GM23338 (cell line): Measurements from ENCODE around the gene FTO. TPM values are rescaled to one million over a fixed set of nuclear protein-coding genes. Genes with fewer than 3 reads are reported as not detected.

Experiments used
- ATAC-seq: fragments of 200-7000 bp; cut with Tn5 transposase; 3 replicates; pipeline ENCODE4 v1.9.1; 2020
- DNase-seq: peaks from one replicate; pipeline ENCODE4 v3.0.0-alpha.2; 2015; ENCODE audit warnings: low spot score
- H2AFZ ChIP-seq: fragments of 200-600 bp; sonication (generic); 2 replicates; pipeline ENCODE4 v1.8.0; 2016; ENCODE audit warnings: antibody characterized with exemption, mild to moderate bottlenecking, moderate library complexity
- H3F3A ChIP-seq: fragments of 200-600 bp; sonication (generic); replicated peaks from 2 replicates; pipeline ENCODE4 v1.8.0; 2017; ENCODE audit warnings: antibody characterized with exemption, mixed run types, low read depth
- H3K27ac ChIP-seq: fragments of 200-600 bp; sonication (generic); 2 replicates; pipeline ENCODE4 v1.6.1; 2016; ENCODE audit warnings: low read depth
- H3K27me3 ChIP-seq: fragments of 200-600 bp; sonication (generic); 2 replicates; pipeline ENCODE4 v1.8.0; 2016; ENCODE audit warnings: mild to moderate bottlenecking, mixed run types, moderate library complexity; ENCODE audit not compliant: insufficient read depth
- H3K36me3 ChIP-seq: fragments of 200-600 bp; sonication (generic); 2 replicates; pipeline ENCODE4 v1.8.0; 2016; ENCODE audit warnings: mild to moderate bottlenecking; ENCODE audit not compliant: insufficient read depth
- H3K4me1 ChIP-seq: fragments of 200-600 bp; sonication (generic); 2 replicates; pipeline ENCODE4 v1.8.0; 2016; ENCODE audit warnings: mild to moderate bottlenecking, moderate library complexity; ENCODE audit not compliant: insufficient read depth
- H3K4me2 ChIP-seq: fragments of 200-600 bp; sonication (generic); 2 replicates; pipeline ENCODE4 v1.7.1; 2017; ENCODE audit warnings: mixed run types
- H3K4me3 ChIP-seq: fragments of 200-600 bp; sonication (generic); 2 replicates; pipeline ENCODE4 v1.6.1; 2016; ENCODE audit warnings: mixed run types
- H3K79me2 ChIP-seq: fragments of 200-600 bp; sonication (generic); replicated peaks from 2 replicates; pipeline ENCODE4 v1.8.0; 2017; ENCODE audit warnings: mild to moderate bottlenecking; ENCODE audit not compliant: insufficient read depth
- H3K9me2 ChIP-seq: fragments of 200-600 bp; sonication (generic); 2 replicates; pipeline ENCODE4 v1.8.0; 2017; ENCODE audit not compliant: insufficient read depth
- H4K20me1 ChIP-seq: fragments of 200-600 bp; sonication (generic); replicated peaks from 2 replicates; pipeline ENCODE4 v1.8.0; 2017; ENCODE audit warnings: mild to moderate bottlenecking; ENCODE audit not compliant: insufficient read depth
- H3K27ac Mint-ChIP-seq: 2 replicates; pipeline ENCODE4 v1.8.0; 2020; ENCODE audit warnings: inconsistent platforms, mild to moderate bottlenecking, moderate library complexity, mixed read lengths
- H3K27me3 Mint-ChIP-seq: 3 replicates; pipeline ENCODE4 v1.8.0; 2022; ENCODE audit warnings: low read depth, mild to moderate bottlenecking, moderate library complexity, mixed read lengths, inconsistent platforms; ENCODE audit not compliant: insufficient read depth, poor library complexity
- H3K36me3 Mint-ChIP-seq: 3 replicates; pipeline ENCODE4 v1.8.0; 2021; ENCODE audit warnings: low read depth, mild to moderate bottlenecking, inconsistent platforms, moderate library complexity, mixed read lengths
- H3K4me1 Mint-ChIP-seq: 3 replicates; pipeline ENCODE4 v1.8.0; 2020; ENCODE audit warnings: mild to moderate bottlenecking, inconsistent platforms, mixed read lengths
- H3K4me3 Mint-ChIP-seq: 3 replicates; pipeline ENCODE4 v1.8.0; 2021; ENCODE audit warnings: moderate library complexity, mild to moderate bottlenecking, inconsistent platforms, mixed read lengths
- H3K9me3 Mint-ChIP-seq: 3 replicates; pipeline ENCODE4 v1.8.0; 2020; ENCODE audit warnings: moderate library complexity, mild to moderate bottlenecking, inconsistent platforms, mixed read lengths
- JUNB ChIP-seq: IDR thresholded peaks from one replicate; pipeline ENCODE4 v1.6.1; 2016; ENCODE audit warnings: antibody characterized with exemption; ENCODE audit not compliant: unreplicated experiment
- POLR2AphosphoS5 ChIP-seq: IDR thresholded peaks from 2 replicates; pipeline ENCODE4 v1.6.1; 2016; ENCODE audit warnings: antibody characterized with exemption, low read depth
- STAT1 ChIP-seq: IDR thresholded peaks from one replicate; pipeline ENCODE4 v1.6.1; 2016; ENCODE audit warnings: antibody characterized with exemption; ENCODE audit not compliant: unreplicated experiment
- ZNF114 ChIP-seq: fragments of 250-450 bp; sonication (Bioruptor Pico); IDR thresholded peaks from 2 replicates; pipeline ENCODE4 v1.5.0; 2020; ENCODE audit warnings: mild to moderate bottlenecking, moderate library complexity
- polyA plus RNA-seq: library from polyadenylated mRNA; unstranded; fragments of >200 nt; fragmentation: Nextera tagmentation; extraction: Ambion mirVana; gene quantifications from 2 replicates; pipeline ENCODE4 v1.2.1, GENCODE V29; 2016
- total RNA-seq: library from RNA; depleted of rRNA; stranded (reverse); fragments of >200 nt; shearing (Covaris generic); gene quantifications from 2 replicates; pipeline ENCODE4 v1.2.3, GENCODE V29; 2014
- TF ChIP-seq, protein P1 (sequence below): fragments of 250-450 bp; sonication (Bioruptor Pico); IDR thresholded peaks from 2 replicates; pipeline ENCODE4 v1.5.0; 2020; ENCODE audit warnings: mild to moderate bottlenecking, moderate library complexity
- TF ChIP-seq, protein P2 (sequence below): IDR thresholded peaks from 2 replicates; pipeline ENCODE4 v1.6.1; 2016; ENCODE audit warnings: antibody characterized with exemption
- TF ChIP-seq, protein P3 (sequence below), 2 experiments: fragments of 200-600 bp in 1 of 2; sonication (generic) in 1 of 2; conservative IDR thresholded peaks; 2 replicates each; pipeline versions ENCODE4 v1.5.1 to v1.6.1; 2016 to 2017; ENCODE audit warnings: antibody characterized with exemption in 2 of 2, low read depth in 2 of 2, mild to moderate bottlenecking in 2 of 2, moderate library complexity in 1 of 2

FTO gene
- total and polyA plus RNA-seq, 2 experiments from 2014 or later, result 17.7 to 69.6 TPM

- TF ChIP-seq, protein P1, sequence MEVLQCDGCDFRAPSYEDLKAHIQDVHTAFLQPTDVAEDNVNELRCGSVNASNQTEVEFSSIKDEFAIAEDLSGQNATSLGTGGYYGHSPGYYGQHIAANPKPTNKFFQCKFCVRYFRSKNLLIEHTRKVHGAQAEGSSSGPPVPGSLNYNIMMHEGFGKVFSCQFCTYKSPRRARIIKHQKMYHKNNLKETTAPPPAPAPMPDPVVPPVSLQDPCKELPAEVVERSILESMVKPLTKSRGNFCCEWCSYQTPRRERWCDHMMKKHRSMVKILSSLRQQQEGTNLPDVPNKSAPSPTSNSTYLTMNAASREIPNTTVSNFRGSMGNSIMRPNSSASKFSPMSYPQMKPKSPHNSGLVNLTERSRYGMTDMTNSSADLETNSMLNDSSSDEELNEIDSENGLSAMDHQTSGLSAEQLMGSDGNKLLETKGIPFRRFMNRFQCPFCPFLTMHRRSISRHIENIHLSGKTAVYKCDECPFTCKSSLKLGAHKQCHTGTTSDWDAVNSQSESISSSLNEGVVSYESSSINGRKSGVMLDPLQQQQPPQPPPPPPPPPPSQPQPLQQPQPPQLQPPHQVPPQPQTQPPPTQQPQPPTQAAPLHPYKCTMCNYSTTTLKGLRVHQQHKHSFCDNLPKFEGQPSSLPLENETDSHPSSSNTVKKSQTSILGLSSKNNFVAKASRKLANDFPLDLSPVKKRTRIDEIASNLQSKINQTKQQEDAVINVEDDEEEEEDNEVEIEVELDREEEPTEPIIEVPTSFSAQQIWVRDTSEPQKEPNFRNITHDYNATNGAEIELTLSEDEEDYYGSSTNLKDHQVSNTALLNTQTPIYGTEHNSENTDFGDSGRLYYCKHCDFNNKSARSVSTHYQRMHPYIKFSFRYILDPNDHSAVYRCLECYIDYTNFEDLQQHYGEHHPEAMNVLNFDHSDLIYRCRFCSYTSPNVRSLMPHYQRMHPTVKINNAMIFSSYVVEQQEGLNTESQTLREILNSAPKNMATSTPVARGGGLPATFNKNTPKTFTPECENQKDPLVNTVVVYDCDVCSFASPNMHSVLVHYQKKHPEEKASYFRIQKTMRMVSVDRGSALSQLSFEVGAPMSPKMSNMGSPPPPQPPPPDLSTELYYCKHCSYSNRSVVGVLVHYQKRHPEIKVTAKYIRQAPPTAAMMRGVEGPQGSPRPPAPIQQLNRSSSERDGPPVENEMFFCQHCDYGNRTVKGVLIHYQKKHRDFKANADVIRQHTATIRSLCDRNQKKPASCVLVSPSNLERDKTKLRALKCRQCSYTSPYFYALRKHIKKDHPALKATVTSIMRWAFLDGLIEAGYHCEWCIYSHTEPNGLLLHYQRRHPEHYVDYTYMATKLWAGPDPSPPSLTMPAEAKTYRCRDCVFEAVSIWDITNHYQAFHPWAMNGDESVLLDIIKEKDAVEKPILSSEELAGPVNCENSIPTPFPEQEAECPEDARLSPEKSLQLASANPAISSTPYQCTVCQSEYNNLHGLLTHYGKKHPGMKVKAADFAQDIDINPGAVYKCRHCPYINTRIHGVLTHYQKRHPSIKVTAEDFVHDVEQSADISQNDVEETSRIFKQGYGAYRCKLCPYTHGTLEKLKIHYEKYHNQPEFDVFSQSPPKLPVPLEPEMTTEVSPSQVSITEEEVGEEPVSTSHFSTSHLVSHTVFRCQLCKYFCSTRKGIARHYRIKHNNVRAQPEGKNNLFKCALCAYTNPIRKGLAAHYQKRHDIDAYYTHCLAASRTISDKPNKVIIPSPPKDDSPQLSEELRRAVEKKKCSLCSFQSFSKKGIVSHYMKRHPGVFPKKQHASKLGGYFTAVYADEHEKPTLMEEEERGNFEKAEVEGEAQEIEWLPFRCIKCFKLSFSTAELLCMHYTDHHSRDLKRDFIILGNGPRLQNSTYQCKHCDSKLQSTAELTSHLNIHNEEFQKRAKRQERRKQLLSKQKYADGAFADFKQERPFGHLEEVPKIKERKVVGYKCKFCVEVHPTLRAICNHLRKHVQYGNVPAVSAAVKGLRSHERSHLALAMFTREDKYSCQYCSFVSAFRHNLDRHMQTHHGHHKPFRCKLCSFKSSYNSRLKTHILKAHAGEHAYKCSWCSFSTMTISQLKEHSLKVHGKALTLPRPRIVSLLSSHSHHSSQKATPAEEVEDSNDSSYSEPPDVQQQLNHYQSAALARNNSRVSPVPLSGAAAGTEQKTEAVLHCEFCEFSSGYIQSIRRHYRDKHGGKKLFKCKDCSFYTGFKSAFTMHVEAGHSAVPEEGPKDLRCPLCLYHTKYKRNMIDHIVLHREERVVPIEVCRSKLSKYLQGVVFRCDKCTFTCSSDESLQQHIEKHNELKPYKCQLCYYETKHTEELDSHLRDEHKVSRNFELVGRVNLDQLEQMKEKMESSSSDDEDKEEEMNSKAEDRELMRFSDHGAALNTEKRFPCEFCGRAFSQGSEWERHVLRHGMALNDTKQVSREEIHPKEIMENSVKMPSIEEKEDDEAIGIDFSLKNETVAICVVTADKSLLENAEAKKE (CRISPR knock-in tag), result no peak
- no peak for TF ChIP-seq STAT1
Measured at GRCh38 chr16:53769787-53770186, 65.8 kb downstream of the FTO start (continued).

DNA sequence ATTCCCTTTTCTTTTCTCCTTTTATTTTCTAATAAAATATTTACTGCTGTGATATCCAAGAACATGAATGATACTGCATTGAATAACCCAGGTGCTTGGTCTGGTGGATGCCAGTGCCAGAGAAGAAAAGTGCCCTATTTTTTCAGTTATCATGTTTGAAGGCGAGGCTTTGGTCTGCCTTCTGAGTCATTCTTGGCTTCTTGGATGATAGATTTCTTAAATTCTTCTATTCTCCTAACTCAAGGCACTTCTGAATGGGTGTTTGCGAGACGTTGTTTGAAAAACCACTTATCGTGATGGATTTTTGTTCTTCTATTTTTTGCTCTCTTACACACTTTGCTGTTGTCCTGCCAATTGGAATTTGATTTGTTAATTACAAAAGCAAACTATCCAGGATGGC, 66.7 kb downstream of the FTO start:
- no peak for ATAC-seq
- H3K9me3 Mint-ChIP-seq, result no peaks in the 10 kb centered on the region
- no peaks in the 10 kb centered on the region; the same call in none of the 2 replicates for H3K79me2 ChIP-seq
- H3F3A ChIP-seq, result no peaks in the 10 kb centered on the region
- H3K27ac Mint-ChIP-seq, result no peak overlapping the region
- no peak overlapping the region for H3K4me2 ChIP-seq
- DNase-seq, result no peak
- no peaks in the 10 kb centered on the region for H3K9me2 ChIP-seq
- H3K27me3 Mint-ChIP-seq, result no peaks in the 10 kb centered on the region
- H3K4me3 ChIP-seq, result no peak overlapping the region
- H3K36me3 Mint-ChIP-seq, result no peaks in the 10 kb centered on the region
- H3K36me3 ChIP-seq, result no peaks in the 10 kb centered on the region
- H3K4me1 ChIP-seq, result peaks cover 12% of the 10 kb centered on the region
- H3K4me1 Mint-ChIP-seq, result peaks cover 5% of the 10 kb centered on the region; the same call in 2 of the 3 replicates
- H4K20me1 ChIP-seq, result no peaks in the 10 kb centered on the region
- no peak overlapping the region for H2AFZ ChIP-seq
- no peaks in the 10 kb centered on the region for H3K27me3 ChIP-seq
- H3K27ac ChIP-seq, result no peak overlapping the region
- no peak overlapping the region for H3K4me3 Mint-ChIP-seq
- TF ChIP-seq, protein P2, sequence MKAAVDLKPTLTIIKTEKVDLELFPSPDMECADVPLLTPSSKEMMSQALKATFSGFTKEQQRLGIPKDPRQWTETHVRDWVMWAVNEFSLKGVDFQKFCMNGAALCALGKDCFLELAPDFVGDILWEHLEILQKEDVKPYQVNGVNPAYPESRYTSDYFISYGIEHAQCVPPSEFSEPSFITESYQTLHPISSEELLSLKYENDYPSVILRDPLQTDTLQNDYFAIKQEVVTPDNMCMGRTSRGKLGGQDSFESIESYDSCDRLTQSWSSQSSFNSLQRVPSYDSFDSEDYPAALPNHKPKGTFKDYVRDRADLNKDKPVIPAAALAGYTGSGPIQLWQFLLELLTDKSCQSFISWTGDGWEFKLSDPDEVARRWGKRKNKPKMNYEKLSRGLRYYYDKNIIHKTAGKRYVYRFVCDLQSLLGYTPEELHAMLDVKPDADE, result no peak
- TF ChIP-seq, protein P3, sequence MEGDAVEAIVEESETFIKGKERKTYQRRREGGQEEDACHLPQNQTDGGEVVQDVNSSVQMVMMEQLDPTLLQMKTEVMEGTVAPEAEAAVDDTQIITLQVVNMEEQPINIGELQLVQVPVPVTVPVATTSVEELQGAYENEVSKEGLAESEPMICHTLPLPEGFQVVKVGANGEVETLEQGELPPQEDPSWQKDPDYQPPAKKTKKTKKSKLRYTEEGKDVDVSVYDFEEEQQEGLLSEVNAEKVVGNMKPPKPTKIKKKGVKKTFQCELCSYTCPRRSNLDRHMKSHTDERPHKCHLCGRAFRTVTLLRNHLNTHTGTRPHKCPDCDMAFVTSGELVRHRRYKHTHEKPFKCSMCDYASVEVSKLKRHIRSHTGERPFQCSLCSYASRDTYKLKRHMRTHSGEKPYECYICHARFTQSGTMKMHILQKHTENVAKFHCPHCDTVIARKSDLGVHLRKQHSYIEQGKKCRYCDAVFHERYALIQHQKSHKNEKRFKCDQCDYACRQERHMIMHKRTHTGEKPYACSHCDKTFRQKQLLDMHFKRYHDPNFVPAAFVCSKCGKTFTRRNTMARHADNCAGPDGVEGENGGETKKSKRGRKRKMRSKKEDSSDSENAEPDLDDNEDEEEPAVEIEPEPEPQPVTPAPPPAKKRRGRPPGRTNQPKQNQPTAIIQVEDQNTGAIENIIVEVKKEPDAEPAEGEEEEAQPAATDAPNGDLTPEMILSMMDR (conservative IDR thresholded peaks at IDR 0.05; ENCODE audit: low read depth in 2 of 2), result no peak
- TF ChIP-seq ZNF114 (CRISPR knock-in tag), result no peak
- TF ChIP-seq, protein P1 (CRISPR knock-in tag), result no peak
- TF ChIP-seq POLR2AphosphoS5, result no peak
- no peak for TF ChIP-seq STAT1
- no peak for TF ChIP-seq JUNB
